Mesendoderm (in vitro differentiated cells): ENCODE measurements around the gene CD63. TPM values are rescaled to one million over a fixed set of nuclear protein-coding genes. Genes with fewer than 3 reads are reported as not detected.

Experiments
- DNase-seq: peaks from one replicate; pipeline ENCODE4 v3.0.0; 2013
- H2AK5ac ChIP-seq: 2 replicates; pipeline ENCODE4 v1.6.1; 2013; ENCODE audit warnings: low read length, inconsistent platforms
- H2BK120ac ChIP-seq: 2 replicates; pipeline ENCODE4 v1.6.1; 2013; ENCODE audit warnings: low read depth, mild to moderate bottlenecking, low read length, moderate library complexity, mixed read lengths
- H2BK15ac ChIP-seq: replicated peaks from 2 replicates; pipeline ENCODE4 v1.6.1; 2013; ENCODE audit warnings: low read depth, mild to moderate bottlenecking, moderate library complexity
- H2BK5ac ChIP-seq: 2 replicates; pipeline ENCODE4 v1.6.1; 2013; ENCODE audit warnings: low read length, inconsistent platforms
- H3K18ac ChIP-seq: 2 replicates; pipeline ENCODE4 v1.6.1; 2013; ENCODE audit warnings: mild to moderate bottlenecking, low read length, mixed read lengths
- H3K23ac ChIP-seq: one replicate; pipeline ENCODE4 v1.6.1; 2013; ENCODE audit warnings: low read length
- H3K27ac ChIP-seq: 2 replicates; pipeline ENCODE4 v1.5.1; 2013; ENCODE audit warnings: low read depth, mild to moderate bottlenecking, inconsistent platforms, low read length, moderate library complexity
- H3K27me3 ChIP-seq: 2 replicates; pipeline ENCODE4 v1.6.1; 2013; ENCODE audit warnings: low read length, control low read depth, mild to moderate bottlenecking, inconsistent platforms; ENCODE audit not compliant: insufficient read depth, poor library complexity
- H3K36me3 ChIP-seq: 2 replicates; pipeline ENCODE4 v1.6.1; 2013; ENCODE audit warnings: low read length, inconsistent platforms; ENCODE audit not compliant: control insufficient read depth, insufficient read depth
- H3K4ac ChIP-seq: one replicate; pipeline ENCODE4 v1.6.1; 2013; ENCODE audit warnings: low read depth, mild to moderate bottlenecking, low read length, moderate library complexity
- H3K4me1 ChIP-seq: 2 replicates; pipeline ENCODE4 v1.6.1; 2013; ENCODE audit warnings: low read depth, low read length, inconsistent platforms; ENCODE audit not compliant: control insufficient read depth
- H3K4me2 ChIP-seq: 2 replicates; pipeline ENCODE4 v1.6.1; 2013; ENCODE audit warnings: low read length
- H3K4me3 ChIP-seq: 2 replicates; pipeline ENCODE4 v1.5.1; 2013; ENCODE audit warnings: mild to moderate bottlenecking, low read length
- H3K56ac ChIP-seq: one replicate; pipeline ENCODE4 v1.6.1; 2013; ENCODE audit warnings: low read length
- H3K79me1 ChIP-seq: 2 replicates; pipeline ENCODE4 v1.6.1; 2013; ENCODE audit warnings: low read length, inconsistent platforms
- H3K79me2 ChIP-seq: 2 replicates; pipeline ENCODE4 v1.6.1; 2013; ENCODE audit warnings: mild to moderate bottlenecking, low read length; ENCODE audit not compliant: control insufficient read depth, insufficient read depth
- H3K9ac ChIP-seq: 2 replicates; pipeline ENCODE4 v1.6.1; 2013; ENCODE audit warnings: low read length, inconsistent platforms
- H4K5ac ChIP-seq: one replicate; pipeline ENCODE4 v1.6.1; 2013; ENCODE audit warnings: low read length
- H4K8ac ChIP-seq: one replicate; pipeline ENCODE4 v1.6.1; 2013; ENCODE audit warnings: low read depth, mild to moderate bottlenecking, control low read depth, low read length, moderate library complexity
- WGBS: extraction: QIAGEN DNeasy Blood & Tissue Kit; methylation state at CpG from one replicate; pipeline ENCODE4 v1.1.7; 2013; ENCODE audit warnings: low lambda C conversion rate, missing lambda C conversion rate; ENCODE audit not compliant: insufficient coverage; ENCODE audit errors: extremely low coverage; 5-methylcytosine and 5-hydroxymethylcytosine counted together
- polyA plus RNA-seq, 2 experiments: library from polyadenylated mRNA; stranded (reverse); fragments of 200-250 nt; gene quantifications; one replicate each; pipeline ENCODE4 v1.2.3, GENCODE V29; 2013

Gene CD63, protein sequence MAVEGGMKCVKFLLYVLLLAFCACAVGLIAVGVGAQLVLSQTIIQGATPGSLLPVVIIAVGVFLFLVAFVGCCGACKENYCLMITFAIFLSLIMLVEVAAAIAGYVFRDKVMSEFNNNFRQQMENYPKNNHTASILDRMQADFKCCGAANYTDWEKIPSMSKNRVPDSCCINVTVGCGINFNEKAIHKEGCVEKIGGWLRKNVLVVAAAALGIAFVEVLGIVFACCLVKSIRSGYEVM
- polyA plus RNA-seq (2013, experiment 1 of 2), result 760 TPM
- 752 TPM for polyA plus RNA-seq (2013, experiment 2 of 2)

DNA sequence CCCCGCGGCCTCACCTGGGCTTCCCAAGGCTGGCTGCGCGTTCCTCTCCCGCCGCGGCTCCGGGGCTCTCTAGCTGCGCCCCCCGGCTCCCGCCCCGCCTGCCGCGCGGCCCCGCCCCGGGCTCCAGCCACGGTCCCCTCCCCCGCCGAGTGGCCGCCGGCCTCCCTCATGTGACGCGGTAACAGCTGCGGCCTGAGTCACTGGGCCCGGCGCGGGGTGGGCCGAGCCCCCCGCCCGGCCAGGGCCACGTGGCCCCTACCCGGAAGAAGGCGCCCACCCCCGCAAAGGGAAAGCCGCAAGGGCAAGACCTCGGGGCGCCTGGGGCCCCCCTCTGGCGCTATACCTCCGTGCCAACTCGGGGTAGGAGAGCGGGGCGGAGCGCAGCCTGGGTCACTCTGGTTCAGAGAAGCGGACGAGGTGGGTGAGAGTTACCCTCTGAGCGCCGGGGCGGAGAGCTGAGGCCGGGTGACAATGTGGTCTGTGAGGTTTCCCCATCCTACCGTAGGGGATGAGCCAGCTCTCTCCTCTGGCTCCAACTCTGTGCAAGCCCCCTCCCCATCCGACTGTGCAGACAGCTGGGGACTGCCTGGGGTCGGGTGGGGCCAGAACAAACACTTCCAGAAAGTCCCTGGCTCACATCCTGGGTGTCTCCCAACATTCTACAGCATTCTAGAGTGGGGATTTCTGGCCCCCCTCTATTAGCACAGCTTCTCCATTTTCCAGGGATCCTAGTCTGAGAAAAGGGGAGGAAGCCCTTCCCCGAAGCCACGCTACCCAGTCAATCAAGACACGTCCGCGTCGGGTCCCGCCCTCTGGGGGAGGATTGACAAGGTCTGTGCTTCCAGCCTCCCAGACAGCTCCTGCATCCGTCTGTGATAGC is at the start of gene CD63:
CD63 (minus strand) TSS at position 71 of the 880 bp plus-strand sequence. CDS start 668 bp downstream, outside the sequence.
- peak within 1 kb of the TSS; percentile 99 for H3K56ac ChIP-seq
- peak within 1 kb of the TSS; percentile 77 for H4K8ac ChIP-seq
- H3K79me2 ChIP-seq, result peaks cover 19% of the 10 kb centered on the region
- H3K27ac ChIP-seq, result peak within 1 kb of the TSS; percentile 95
- no CpG with 5 or more reads among the region's 61 CpGs for WGBS
- H3K9ac ChIP-seq, result peak within 1 kb of the TSS; percentile 96
- H3K27me3 ChIP-seq, result no peaks in the 10 kb centered on the region
- H3K79me1 ChIP-seq, result peaks cover 17% of the 10 kb centered on the region
- peak within 1 kb of the TSS; percentile 94 for H3K4me2 ChIP-seq
- peak within 1 kb of the TSS; percentile 98 for H3K4ac ChIP-seq
- H3K23ac ChIP-seq, result no peak within 1 kb of the TSS
- peak within 1 kb of the TSS; percentile 97 for H3K18ac ChIP-seq
- H4K5ac ChIP-seq, result no peak within 1 kb of the TSS
- H2BK5ac ChIP-seq, result peak within 1 kb of the TSS; percentile 86
- H3K36me3 ChIP-seq, result peaks cover 6% of the 10 kb centered on the region
- peaks cover 5% of the 10 kb centered on the region for H3K4me1 ChIP-seq
- peak within 1 kb of the TSS; percentile 31 for H2BK120ac ChIP-seq
- peak within 1 kb of the TSS; percentile 2 for H2BK15ac ChIP-seq
- H3K4me3 ChIP-seq, result peak within 1 kb of the TSS; percentile 81
- H2AK5ac ChIP-seq, result no peak within 1 kb of the TSS
- peak; percentile 95 for DNase-seq

DNA sequence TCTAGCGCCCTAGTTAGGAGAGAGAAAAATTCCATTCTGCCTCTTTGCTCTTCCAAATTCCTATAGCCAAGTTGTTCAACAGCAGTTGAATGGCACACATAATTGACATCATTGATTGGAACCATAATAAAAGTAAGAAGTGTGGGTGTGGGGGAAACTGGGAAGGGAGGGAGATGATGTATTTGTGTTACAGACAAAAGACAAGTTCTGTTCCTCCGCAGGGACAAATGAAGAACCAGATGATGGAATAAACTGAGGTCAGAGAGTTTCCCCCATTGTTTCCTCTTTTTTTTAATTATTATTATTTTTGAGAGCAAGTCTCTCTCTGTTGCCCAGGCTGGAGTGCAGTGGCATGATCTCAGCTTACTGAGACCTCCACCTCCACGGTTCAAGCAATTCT is 49.0 kb upstream of the CD63 start:
- H3K23ac ChIP-seq, result no peak overlapping the region
- H3K18ac ChIP-seq, result no peak overlapping the region
- no peak for DNase-seq
- WGBS, result no CpG with 5 or more reads among the region's 3 CpGs
- H2BK5ac ChIP-seq, result no peak overlapping the region
- no peak overlapping the region for H3K4ac ChIP-seq
- H3K27ac ChIP-seq, result no peak overlapping the region
- no peak overlapping the region for H3K9ac ChIP-seq
- H4K5ac ChIP-seq, result no peak overlapping the region
- H3K4me3 ChIP-seq, result no peak overlapping the region
- no peaks in the 10 kb centered on the region for H3K4me1 ChIP-seq
- no peak overlapping the region for H3K4me2 ChIP-seq
- no peak overlapping the region for H3K56ac ChIP-seq
- no peak overlapping the region for H2BK15ac ChIP-seq
- H4K8ac ChIP-seq, result no peak overlapping the region
- no peak overlapping the region for H2BK120ac ChIP-seq
- H3K79me2 ChIP-seq, result no peaks in the 10 kb centered on the region
- no peaks in the 10 kb centered on the region for H3K36me3 ChIP-seq
- H3K79me1 ChIP-seq, result peaks cover 3% of the 10 kb centered on the region
- H3K27me3 ChIP-seq, result no peaks in the 10 kb centered on the region
- H2AK5ac ChIP-seq, result no peak overlapping the region

DNA sequence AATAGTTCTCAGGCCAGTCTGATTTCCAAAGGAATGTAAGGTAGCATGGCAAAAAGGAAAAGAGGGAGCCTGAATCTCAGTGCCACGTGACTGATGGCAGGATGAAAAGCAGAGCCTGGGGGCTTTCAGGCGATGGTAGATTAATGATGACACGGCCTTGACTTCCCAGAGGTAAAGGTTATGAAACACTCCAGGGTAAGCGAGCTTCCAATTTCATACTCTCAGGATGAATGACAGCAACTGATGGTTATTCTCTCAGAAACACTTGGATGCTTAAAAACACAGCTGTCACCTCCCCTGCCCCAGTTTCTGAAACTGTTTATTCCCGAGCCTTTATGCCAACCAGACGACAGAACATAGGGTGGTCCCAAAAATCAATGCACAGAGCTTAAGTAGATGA is 42.9 kb upstream of the CD63 start:
- WGBS, result no CpG with 5 or more reads among the region's 6 CpGs

DNA sequence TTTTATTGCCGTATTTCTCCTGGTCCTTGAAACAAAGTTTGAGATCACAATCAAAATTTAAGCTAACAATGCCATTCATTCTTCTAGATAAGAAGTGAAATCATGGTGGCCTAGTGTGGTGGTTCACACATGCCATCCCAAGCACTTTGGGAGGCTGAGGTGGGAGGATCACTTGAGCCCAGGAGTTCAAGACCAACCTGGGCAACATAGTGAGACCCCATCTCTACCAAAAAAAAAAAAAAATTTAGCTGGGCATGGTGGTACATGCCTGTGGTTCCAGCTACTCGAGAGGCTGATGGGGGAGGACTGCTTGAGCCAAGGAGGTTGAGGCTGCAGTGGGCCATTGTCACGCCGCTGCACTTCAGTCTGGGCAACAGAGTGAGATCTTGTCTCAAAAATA is 38.3 kb upstream of the CD63 start:
- Histone ChIP-seq H3K27me3 (no peaks in the 10 kb centered on the region), H3K4me3 (no peak overlapping the region), H3K4ac (no peak overlapping the region), H3K79me1 (peaks cover 6% of the 10 kb centered on the region), H3K27ac (no peak overlapping the region), H3K79me2 (no peaks in the 10 kb centered on the region), H2BK120ac (no peak overlapping the region), H3K36me3 (no peaks in the 10 kb centered on the region), H2AK5ac (no peak overlapping the region), H3K23ac (no peak overlapping the region), H3K9ac (no peak overlapping the region), H3K4me1 (no peaks in the 10 kb centered on the region), H3K4me2 (no peak overlapping the region), H2BK5ac (no peak overlapping the region), H4K5ac (no peak overlapping the region), H3K56ac (no peak overlapping the region), H3K18ac (no peak overlapping the region), H4K8ac (no peak overlapping the region), H2BK15ac (no peak overlapping the region)
- WGBS, result no CpG with 5 or more reads among the region's 4 CpGs
- DNase-seq, result no peak

More for the DNA sequence above, 42.9 kb upstream of the CD63 start:
- H3K9ac ChIP-seq, result no peak overlapping the region
- no peak for DNase-seq
- H3K56ac ChIP-seq, result no peak overlapping the region
- no peak overlapping the region for H2BK15ac ChIP-seq
- H2BK5ac ChIP-seq, result no peak overlapping the region
- H2AK5ac ChIP-seq, result no peak overlapping the region
- H3K27me3 ChIP-seq, result no peaks in the 10 kb centered on the region
- H3K4me3 ChIP-seq, result no peak overlapping the region
- no peak overlapping the region for H3K4me2 ChIP-seq
- peaks cover 3% of the 10 kb centered on the region for H3K79me1 ChIP-seq
- no peak overlapping the region for H3K23ac ChIP-seq
- H3K18ac ChIP-seq, result no peak overlapping the region
- H3K79me2 ChIP-seq, result no peaks in the 10 kb centered on the region
- no peak overlapping the region for H2BK120ac ChIP-seq
- H3K4ac ChIP-seq, result no peak overlapping the region
- no peak overlapping the region for H3K27ac ChIP-seq
- H3K4me1 ChIP-seq, result no peaks in the 10 kb centered on the region
- no peaks in the 10 kb centered on the region for H3K36me3 ChIP-seq
- H4K5ac ChIP-seq, result no peak overlapping the region
- no peak overlapping the region for H4K8ac ChIP-seq

DNA sequence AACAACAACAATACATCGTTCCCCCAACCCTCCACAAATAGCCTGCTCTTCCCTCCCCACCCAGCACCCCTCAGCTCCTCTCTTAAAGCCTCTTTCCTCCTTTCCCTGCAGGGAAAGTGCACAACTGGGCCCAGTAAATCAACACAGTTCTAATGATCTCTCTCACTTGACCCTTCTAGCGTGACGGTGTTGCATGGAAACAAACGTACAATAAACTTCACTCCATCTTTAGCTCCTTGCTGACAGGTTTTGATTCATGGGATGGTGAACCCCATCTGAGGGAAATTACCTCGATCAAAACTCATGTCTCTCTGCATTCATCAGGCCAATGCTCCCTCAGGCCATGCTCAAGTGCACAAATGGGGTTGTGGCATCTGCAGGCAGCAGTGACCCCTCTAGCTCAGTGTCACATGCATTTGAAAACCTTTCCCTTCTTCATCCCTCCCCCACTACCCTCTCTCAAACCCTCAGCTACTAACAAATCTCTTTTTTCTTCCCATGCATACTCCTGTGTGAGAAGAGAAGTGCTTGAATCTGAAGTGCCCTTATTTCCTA is 37.0 kb upstream of the CD63 start:
- H3K36me3 ChIP-seq, result no peaks in the 10 kb centered on the region
- H2BK15ac ChIP-seq, result no peak overlapping the region
- H3K23ac ChIP-seq, result no peak overlapping the region
- H2AK5ac ChIP-seq, result no peak overlapping the region
- no peaks in the 10 kb centered on the region for H3K4me1 ChIP-seq
- no peak overlapping the region for H3K27ac ChIP-seq
- DNase-seq, result no peak
- H3K27me3 ChIP-seq, result no peaks in the 10 kb centered on the region
- H2BK120ac ChIP-seq, result no peak overlapping the region
- no CpG with 5 or more reads among the region's 5 CpGs for WGBS
- H3K4me2 ChIP-seq, result no peak overlapping the region
- H3K79me2 ChIP-seq, result no peaks in the 10 kb centered on the region
- H3K18ac ChIP-seq, result no peak overlapping the region
- H3K56ac ChIP-seq, result no peak overlapping the region
- H3K9ac ChIP-seq, result no peak overlapping the region
- H3K79me1 ChIP-seq, result peaks cover 8% of the 10 kb centered on the region
- H4K8ac ChIP-seq, result no peak overlapping the region
- H4K5ac ChIP-seq, result no peak overlapping the region
- no peak overlapping the region for H3K4ac ChIP-seq
- H3K4me3 ChIP-seq, result no peak overlapping the region
- no peak overlapping the region for H2BK5ac ChIP-seq
